Measurements from ENCODE around the gene RABEP1.

The RABEP1 gene

GRCh38 chr17:5330981-5331380 is 48.9 kb downstream of the RABEP1 start:
- TF ChIP-seq CTCF (IDR thresholded peaks at IDR 0.05; ENCODE audit: low read depth, low read length) (no peak), EZH2phosphoT487 (IDR thresholded peaks at IDR 0.05; ENCODE audit: low read depth) (no peak)
- H3K36me3 ChIP-seq (replicated peaks; ENCODE audit: low read depth, low read length), result peaks cover 3% of the 10 kb centered on the region
- 0 out of 2 replicates have a peak, but pooled peaks cover 4% of the 10 kb centered on the region for H3K4me1 ChIP-seq (ENCODE audit: low read length)
- no peak overlapping the region for H3K4me3 ChIP-seq (ENCODE audit: low read length)
- H3K4me2 ChIP-seq (ENCODE audit: low read length), result no peak overlapping the region
- H4K20me1 ChIP-seq (ENCODE audit: insufficient read depth, low read length), result no peaks in the 10 kb centered on the region
- H3K27ac ChIP-seq (ENCODE audit: low read length), result no peak overlapping the region
- H3K9ac ChIP-seq (ENCODE audit: low read length), result no peak overlapping the region
- H3K27me3 ChIP-seq (ENCODE audit: low read depth, low read length), result no peaks in the 10 kb centered on the region
- no peaks in the 10 kb centered on the region for H3K9me3 ChIP-seq (ENCODE audit: insufficient read depth, low read length)
- peaks cover 17% of the 10 kb centered on the region for H3K79me2 ChIP-seq (ENCODE audit: low read length)
- H2AFZ ChIP-seq (ENCODE audit: low read depth, low read length), result no peak overlapping the region

GRCh38 chr17:5331506-5331905 is 49.4 kb downstream of the RABEP1 start:
- Histone ChIP-seq H3K9ac (ENCODE audit: low read length) (no peak overlapping the region), H3K27me3 (ENCODE audit: low read depth, low read length) (no peaks in the 10 kb centered on the region), H3K4me3 (ENCODE audit: low read length) (no peak overlapping the region), H3K27ac (ENCODE audit: low read length) (no peak overlapping the region), H3K9me3 (ENCODE audit: insufficient read depth, low read length) (no peaks in the 10 kb centered on the region), H3K79me2 (ENCODE audit: low read length) (peaks cover 15% of the 10 kb centered on the region), H4K20me1 (ENCODE audit: insufficient read depth, low read length) (no peaks in the 10 kb centered on the region), H3K36me3 (replicated peaks; ENCODE audit: low read depth, low read length) (peaks cover 3% of the 10 kb centered on the region), H3K4me2 (ENCODE audit: low read length) (no peak overlapping the region), H2AFZ (ENCODE audit: low read depth, low read length) (no peak overlapping the region), H3K4me1 (ENCODE audit: low read length) (0 out of 2 replicates have a peak, but pooled peaks cover 4% of the 10 kb centered on the region)
- TF ChIP-seq EZH2phosphoT487 (IDR thresholded peaks at IDR 0.05; ENCODE audit: low read depth), result no peak
- no peak for TF ChIP-seq CTCF (IDR thresholded peaks at IDR 0.05; ENCODE audit: low read depth, low read length)

- no peaks in the 10 kb centered on the region for H3K79me2 ChIP-seq (ENCODE audit: low read length)
- H3K4me2 ChIP-seq (ENCODE audit: low read length), result no peak overlapping the region
- no peak overlapping the region for H3K27ac ChIP-seq (ENCODE audit: low read length)
- no peak overlapping the region for H2AFZ ChIP-seq (ENCODE audit: low read depth, low read length)
- H3K4me1 ChIP-seq (ENCODE audit: low read length), result no peaks in the 10 kb centered on the region
- H3K9me3 ChIP-seq (ENCODE audit: insufficient read depth, low read length), result no peaks in the 10 kb centered on the region
- no peak overlapping the region for H3K4me3 ChIP-seq (ENCODE audit: low read length)
- H4K20me1 ChIP-seq (ENCODE audit: insufficient read depth, low read length), result no peaks in the 10 kb centered on the region
- no peaks in the 10 kb centered on the region for H3K27me3 ChIP-seq (ENCODE audit: low read depth, low read length)
- peaks cover 1% of the 10 kb centered on the region for H3K36me3 ChIP-seq (replicated peaks; ENCODE audit: low read depth, low read length)
- TF ChIP-seq EZH2phosphoT487 (IDR thresholded peaks at IDR 0.05; ENCODE audit: low read depth), result no peak
- no peak for TF ChIP-seq CTCF (IDR thresholded peaks at IDR 0.05; ENCODE audit: low read depth, low read length)
- H3K9ac ChIP-seq (ENCODE audit: low read length), result no peak overlapping the region
These were observed 62.8 kb downstream of the RABEP1 start for GRCh38 chr17:5344914-5345313.

- Histone ChIP-seq H3K9me3 (ENCODE audit: insufficient read depth, low read length) (no peaks in the 10 kb centered on the region), H2AFZ (ENCODE audit: low read depth, low read length) (no peak overlapping the region), H3K36me3 (replicated peaks; ENCODE audit: low read depth, low read length) (peaks cover 13% of the 10 kb centered on the region), H4K20me1 (ENCODE audit: insufficient read depth, low read length) (no peaks in the 10 kb centered on the region), H3K4me1 (ENCODE audit: low read length) (no peaks in the 10 kb centered on the region), H3K4me3 (ENCODE audit: low read length) (no peak overlapping the region), H3K27ac (ENCODE audit: low read length) (no peak overlapping the region), H3K79me2 (ENCODE audit: low read length) (no peaks in the 10 kb centered on the region), H3K27me3 (ENCODE audit: low read depth, low read length) (no peaks in the 10 kb centered on the region), H3K9ac (ENCODE audit: low read length) (no peak overlapping the region), H3K4me2 (ENCODE audit: low read length) (no peak overlapping the region)
- TF ChIP-seq EZH2phosphoT487 (IDR thresholded peaks at IDR 0.05; ENCODE audit: low read depth) (no peak), CTCF (IDR thresholded peaks at IDR 0.05; ENCODE audit: low read depth, low read length) (no peak)
These were observed 70.7 kb downstream of the RABEP1 start for GRCh38 chr17:5352681-5353289.

Measured in OCI-LY3 (cell line).